Measurements from ENCODE around the gene NIPAL3. TPM values are rescaled to one million over a fixed set of nuclear protein-coding genes. Genes with fewer than 3 reads are reported as not detected.
"Not testable (repeated sequence)": the region's sequence is repeated elsewhere in the genome, so short reads cannot be mapped to it uniquely, and the experiment has no call there.

The NIPAL3 gene
- total RNA-seq, 1 experiment from 2014 or later = 40.8 TPM

GRCh38 chr1:24437631-24438396 is 22.2 kb downstream of the NIPAL3 start:
- Histone ChIP-seq H3K4me1 (ENCODE audit: low read length) (no peaks in the 10 kb centered on the region), H2AFZ (ENCODE audit: low read length) (no peak overlapping the region), H3K9me3 (ENCODE audit: low read length) (no peaks in the 10 kb centered on the region), H3K27me3 (ENCODE audit: low read length) (no peaks in the 10 kb centered on the region), H3K36me3 (ENCODE audit: insufficient read depth, low read length) (no peaks in the 10 kb centered on the region), H4K20me1 (ENCODE audit: insufficient read depth, low read depth, low read length) (no peaks in the 10 kb centered on the region), H3K4me3 (ENCODE audit: low read length) (no peak overlapping the region), H3K9me2 (replicated peaks; ENCODE audit: insufficient read depth, low read length) (no peaks in the 10 kb centered on the region), H3K9ac (ENCODE audit: low read length) (no peak overlapping the region), H3K27ac (ENCODE audit: low read length) (no peak overlapping the region), H3K79me2 (ENCODE audit: low read length) (peaks cover 13% of the 10 kb centered on the region; the same call in 1 of the 2 replicates), H3K4me2 (ENCODE audit: low read depth, low read length, poor library complexity, severe bottlenecking) (no peak overlapping the region)
- DNase-seq = no peak

GRCh38 chr1:24438423-24438901 is 22.9 kb downstream of the NIPAL3 start:
- H3K4me3 ChIP-seq (ENCODE audit: low read length) = no peak overlapping the region
- peaks cover under 1% of the 10 kb centered on the region; the same call in 1 of the 2 replicates for H3K36me3 ChIP-seq (ENCODE audit: insufficient read depth, low read length)
- no peak overlapping the region for H3K4me2 ChIP-seq (ENCODE audit: low read depth, low read length, poor library complexity, severe bottlenecking)
- no peak overlapping the region for H2AFZ ChIP-seq (ENCODE audit: low read length)
- H3K4me1 ChIP-seq (ENCODE audit: low read length) = no peaks in the 10 kb centered on the region
- no peak overlapping the region for H3K9ac ChIP-seq (ENCODE audit: low read length)
- H3K9me3 ChIP-seq (ENCODE audit: low read length) = no peaks in the 10 kb centered on the region
- no peaks in the 10 kb centered on the region for H4K20me1 ChIP-seq (ENCODE audit: insufficient read depth, low read depth, low read length)
- H3K9me2 ChIP-seq (replicated peaks; ENCODE audit: insufficient read depth, low read length) = no peaks in the 10 kb centered on the region
- no peak overlapping the region for H3K27ac ChIP-seq (ENCODE audit: low read length)
- H3K79me2 ChIP-seq (ENCODE audit: low read length) = peaks cover 13% of the 10 kb centered on the region; the same call in 1 of the 2 replicates
- no peak for DNase-seq
- no peaks in the 10 kb centered on the region for H3K27me3 ChIP-seq (ENCODE audit: low read length)

GRCh38 chr1:24440436-24440835 is 24.8 kb downstream of the NIPAL3 start:
- no peaks in the 10 kb centered on the region for H3K4me1 ChIP-seq (ENCODE audit: low read length)
- no peak overlapping the region for H3K27ac ChIP-seq (ENCODE audit: low read length)
- H3K36me3 ChIP-seq (ENCODE audit: insufficient read depth, low read length) = peaks cover 8% of the 10 kb centered on the region; the same call in 1 of the 2 replicates
- no peak overlapping the region for H3K9ac ChIP-seq (ENCODE audit: low read length)
- no peaks in the 10 kb centered on the region for H3K9me3 ChIP-seq (ENCODE audit: low read length)
- H3K4me3 ChIP-seq (ENCODE audit: low read length) = no peak overlapping the region
- no peak overlapping the region for H2AFZ ChIP-seq (ENCODE audit: low read length)
- H3K79me2 ChIP-seq (ENCODE audit: low read length) = peaks cover 13% of the 10 kb centered on the region; the same call in 1 of the 2 replicates
- no peaks in the 10 kb centered on the region for H3K27me3 ChIP-seq (ENCODE audit: low read length)
- DNase-seq = no peak
- no peaks in the 10 kb centered on the region for H3K9me2 ChIP-seq (replicated peaks; ENCODE audit: insufficient read depth, low read length)
- no peaks in the 10 kb centered on the region for H4K20me1 ChIP-seq (ENCODE audit: insufficient read depth, low read depth, low read length)
- no peak overlapping the region for H3K4me2 ChIP-seq (ENCODE audit: low read depth, low read length, poor library complexity, severe bottlenecking)

GRCh38 chr1:24441480-24441879 is 25.9 kb downstream of the NIPAL3 start:
- Histone ChIP-seq H3K9me3 (ENCODE audit: low read length) (no peaks in the 10 kb centered on the region), H3K4me1 (ENCODE audit: low read length) (no peaks in the 10 kb centered on the region), H3K79me2 (ENCODE audit: low read length) (0 out of 2 replicates have a peak, but pooled peaks cover 10% of the 10 kb centered on the region), H3K4me3 (ENCODE audit: low read length) (no peak overlapping the region), H3K9me2 (replicated peaks; ENCODE audit: insufficient read depth, low read length) (no peaks in the 10 kb centered on the region), H3K4me2 (ENCODE audit: low read depth, low read length, poor library complexity, severe bottlenecking) (no peak overlapping the region), H3K36me3 (ENCODE audit: insufficient read depth, low read length) (peaks cover 12% of the 10 kb centered on the region; the same call in 1 of the 2 replicates), H3K27ac (ENCODE audit: low read length) (no peak overlapping the region), H4K20me1 (ENCODE audit: insufficient read depth, low read depth, low read length) (no peaks in the 10 kb centered on the region), H2AFZ (ENCODE audit: low read length) (no peak overlapping the region), H3K27me3 (ENCODE audit: low read length) (no peaks in the 10 kb centered on the region), H3K9ac (ENCODE audit: low read length) (no peak overlapping the region)
- no peak for DNase-seq

- DNase-seq = no peak
- Histone ChIP-seq H3K4me2 (ENCODE audit: low read depth, low read length, poor library complexity, severe bottlenecking) (no peak overlapping the region), H2AFZ (ENCODE audit: low read length) (no peak overlapping the region), H3K27ac (ENCODE audit: low read length) (no peak overlapping the region), H3K9ac (ENCODE audit: low read length) (no peak overlapping the region), H3K36me3 (ENCODE audit: insufficient read depth, low read length) (peaks cover 14% of the 10 kb centered on the region; the same call in 1 of the 2 replicates), H3K27me3 (ENCODE audit: low read length) (no peaks in the 10 kb centered on the region), H3K79me2 (ENCODE audit: low read length) (0 out of 2 replicates have a peak, but pooled peaks cover 10% of the 10 kb centered on the region), H3K9me3 (ENCODE audit: low read length) (no peaks in the 10 kb centered on the region), H3K4me1 (ENCODE audit: low read length) (no peaks in the 10 kb centered on the region), H3K9me2 (replicated peaks; ENCODE audit: insufficient read depth, low read length) (no peaks in the 10 kb centered on the region), H4K20me1 (ENCODE audit: insufficient read depth, low read depth, low read length) (no peaks in the 10 kb centered on the region), H3K4me3 (ENCODE audit: low read length) (no peak overlapping the region)
Observed at GRCh38 chr1:24441996-24442668, 26.5 kb downstream of the NIPAL3 start.

- Histone ChIP-seq H3K4me3 (ENCODE audit: low read length) (no peak overlapping the region), H3K27me3 (ENCODE audit: low read length) (no peaks in the 10 kb centered on the region), H3K9ac (ENCODE audit: low read length) (no peak overlapping the region), H3K9me3 (ENCODE audit: low read length) (no peaks in the 10 kb centered on the region), H4K20me1 (ENCODE audit: insufficient read depth, low read depth, low read length) (no peaks in the 10 kb centered on the region), H3K79me2 (ENCODE audit: low read length) (0 out of 2 replicates have a peak, but pooled peaks cover 5% of the 10 kb centered on the region), H3K36me3 (ENCODE audit: insufficient read depth, low read length) (peaks cover 14% of the 10 kb centered on the region; the same call in 1 of the 2 replicates), H2AFZ (ENCODE audit: low read length) (no peak overlapping the region), H3K27ac (ENCODE audit: low read length) (no peak overlapping the region), H3K9me2 (replicated peaks; ENCODE audit: insufficient read depth, low read length) (no peaks in the 10 kb centered on the region), H3K4me2 (ENCODE audit: low read depth, low read length, poor library complexity, severe bottlenecking) (no peak overlapping the region), H3K4me1 (ENCODE audit: low read length) (no peaks in the 10 kb centered on the region)
- no peak for DNase-seq
Observed at GRCh38 chr1:24442764-24443163, 27.2 kb downstream of the NIPAL3 start.

GRCh38 chr1:24443241-24443656 is 27.6 kb downstream of the NIPAL3 start:
- no peak overlapping the region for H3K4me2 ChIP-seq (ENCODE audit: low read depth, low read length, poor library complexity, severe bottlenecking)
- no peaks in the 10 kb centered on the region for H3K9me3 ChIP-seq (ENCODE audit: low read length)
- H3K79me2 ChIP-seq (ENCODE audit: low read length) = 0 out of 2 replicates have a peak, but pooled peaks cover 1% of the 10 kb centered on the region
- no peaks in the 10 kb centered on the region for H4K20me1 ChIP-seq (ENCODE audit: insufficient read depth, low read depth, low read length)
- H3K27ac ChIP-seq (ENCODE audit: low read length) = no peak overlapping the region
- H2AFZ ChIP-seq (ENCODE audit: low read length) = no peak overlapping the region
- no peak overlapping the region for H3K4me3 ChIP-seq (ENCODE audit: low read length)
- peaks cover 14% of the 10 kb centered on the region; the same call in 1 of the 2 replicates for H3K36me3 ChIP-seq (ENCODE audit: insufficient read depth, low read length)
- DNase-seq = no peak
- H3K9me2 ChIP-seq (replicated peaks; ENCODE audit: insufficient read depth, low read length) = no peaks in the 10 kb centered on the region
- no peaks in the 10 kb centered on the region for H3K27me3 ChIP-seq (ENCODE audit: low read length)
- no peaks in the 10 kb centered on the region for H3K4me1 ChIP-seq (ENCODE audit: low read length)
- H3K9ac ChIP-seq (ENCODE audit: low read length) = no peak overlapping the region

GRCh38 chr1:24446446-24446845 is 30.8 kb downstream of the NIPAL3 start:
- not testable (repeated sequence) for H3K9me3 ChIP-seq (ENCODE audit: low read length); H3K27me3 ChIP-seq (ENCODE audit: low read length); H3K79me2 ChIP-seq (ENCODE audit: low read length); H2AFZ ChIP-seq (ENCODE audit: low read length); H3K4me2 ChIP-seq (ENCODE audit: low read depth, low read length, poor library complexity, severe bottlenecking); H3K4me3 ChIP-seq (ENCODE audit: low read length); H3K9me2 ChIP-seq (replicated peaks; ENCODE audit: insufficient read depth, low read length); H3K27ac ChIP-seq (ENCODE audit: low read length); H4K20me1 ChIP-seq (ENCODE audit: insufficient read depth, low read depth, low read length); H3K9ac ChIP-seq (ENCODE audit: low read length); H3K4me1 ChIP-seq (ENCODE audit: low read length); DNase-seq
- peaks cover 18% of the 10 kb centered on the region; the same call in 1 of the 2 replicates for H3K36me3 ChIP-seq (ENCODE audit: insufficient read depth, low read length)

All from Karpas-422 (cell line).